OCI-LY1 (cell line): ENCODE results near the gene KIR2DL1.
"Not testable (repeated sequence)": the region's sequence is repeated elsewhere in the genome, so short reads cannot be mapped to it uniquely, and the experiment has no call there.

Experiments
- H2AFZ ChIP-seq: fragments of 200-600 bp; sonication (generic), shearing (Covaris generic); 2 replicates; pipeline ENCODE4 v1.6.0; 2014; ENCODE audit warnings: antibody characterized with exemption, mild to moderate bottlenecking, low read length
- H3F3A ChIP-seq: fragments of 200-600 bp; sonication (generic), shearing (Covaris generic); 2 replicates; pipeline ENCODE4 v1.6.0; 2014; ENCODE audit warnings: mild to moderate bottlenecking, antibody characterized with exemption, low read length, moderate library complexity; ENCODE audit not compliant: insufficient read depth
- H3K27ac ChIP-seq: fragments of 200-600 bp; sonication (generic); 2 replicates; pipeline ENCODE4 v1.5.1; 2014; ENCODE audit warnings: low read length, mixed run types, mild to moderate bottlenecking, low read depth; ENCODE audit not compliant: poor library complexity, severe bottlenecking
- H3K27me3 ChIP-seq: fragments of 200-600 bp; sonication (generic); 2 replicates; pipeline ENCODE4 v1.6.0; 2014; ENCODE audit warnings: antibody characterized with exemption, mild to moderate bottlenecking, low read length, moderate library complexity; ENCODE audit not compliant: insufficient read depth
- H3K36me3 ChIP-seq: fragments of 200-600 bp; sonication (generic); 2 replicates; pipeline ENCODE4 v1.6.1; 2014; ENCODE audit warnings: mild to moderate bottlenecking, antibody characterized with exemption, low read length, moderate library complexity, mixed read lengths; ENCODE audit not compliant: insufficient read depth
- H3K4me1 ChIP-seq: fragments of 200-600 bp; sonication (generic); 2 replicates; pipeline ENCODE4 v1.5.1; 2014; ENCODE audit warnings: mild to moderate bottlenecking, low read length, moderate library complexity; ENCODE audit not compliant: insufficient read depth, severe bottlenecking
- H3K4me2 ChIP-seq: fragments of 200-600 bp; sonication (generic), shearing (Covaris generic); 2 replicates; pipeline ENCODE4 v1.6.1; 2014; ENCODE audit warnings: low read length
- H3K4me3 ChIP-seq: fragments of 200-600 bp; sonication (generic); 2 replicates; pipeline ENCODE4 v1.5.1; 2014; ENCODE audit warnings: low read length, low read depth, mild to moderate bottlenecking, mixed read lengths; ENCODE audit not compliant: poor library complexity, severe bottlenecking
- H3K79me2 ChIP-seq: fragments of 200-600 bp; shearing (Covaris generic); 2 replicates; pipeline ENCODE4 v1.6.1; 2016; ENCODE audit warnings: mixed run types, low read length, mixed read lengths; ENCODE audit not compliant: insufficient read depth
- H3K9ac ChIP-seq: fragments of 200-600 bp; sonication (generic), shearing (Covaris generic); 2 replicates; pipeline ENCODE4 v1.6.1; 2014; ENCODE audit warnings: mild to moderate bottlenecking, low read length, mixed read lengths
- H3K9me2 ChIP-seq: fragments of 200-600 bp; sonication (generic), shearing (Covaris generic); 2 replicates; pipeline ENCODE4 v1.6.1; 2014; ENCODE audit warnings: low read depth, mild to moderate bottlenecking, low read length, mixed read lengths
- H3K9me3 ChIP-seq: fragments of 200-600 bp; shearing (Covaris generic); 2 replicates; pipeline ENCODE4 v1.6.1; 2014; ENCODE audit warnings: low read length, mixed read lengths
- H4K20me1 ChIP-seq: fragments of 200-600 bp; sonication (generic), shearing (Covaris generic); 2 replicates; pipeline ENCODE4 v1.6.0; 2016; ENCODE audit warnings: mild to moderate bottlenecking, low read length; ENCODE audit not compliant: insufficient read depth
- CTCF ChIP-seq: fragments of 200-600 bp; sonication (generic), shearing (Covaris generic); IDR thresholded peaks from 2 replicates; pipeline ENCODE4 v1.5.1; 2017; ENCODE audit warnings: mild to moderate bottlenecking, antibody characterized with exemption, low read length, moderate library complexity, mixed read lengths
- EZH2 ChIP-seq: fragments of 200-600 bp; sonication (generic), shearing (Covaris generic); IDR thresholded peaks from 2 replicates; pipeline ENCODE4 v1.8.0; 2017; ENCODE audit warnings: borderline replicate concordance, mixed run types, mild to moderate bottlenecking, antibody characterized with exemption, low read length, moderate library complexity, mixed read lengths

The KIR2DL1 gene

GRCh38 chr19:54804571-54804970 lies 35.0 kb downstream of the KIR2DL1 start:
- no peaks in the 10 kb centered on the region for H3K9me3 ChIP-seq
- H3K4me2 ChIP-seq, result no peak overlapping the region
- no peak overlapping the region for H3K27ac ChIP-seq
- no peak overlapping the region for H3K4me3 ChIP-seq
- no peak overlapping the region for H2AFZ ChIP-seq
- H3K4me1 ChIP-seq, result no peaks in the 10 kb centered on the region
- H3K79me2 ChIP-seq, result no peaks in the 10 kb centered on the region
- H4K20me1 ChIP-seq, result no peaks in the 10 kb centered on the region
- no peaks in the 10 kb centered on the region; the same call in 1 of the 2 replicates for H3K27me3 ChIP-seq
- TF ChIP-seq CTCF (no peak), EZH2 (no peak)
- H3K9ac ChIP-seq, result no peak overlapping the region
- no peaks in the 10 kb centered on the region for H3F3A ChIP-seq
- no peaks in the 10 kb centered on the region for H3K9me2 ChIP-seq
- no peaks in the 10 kb centered on the region for H3K36me3 ChIP-seq

GRCh38 chr19:54805665-54806515 lies 36.3 kb downstream of the KIR2DL1 start:
- no peaks in the 10 kb centered on the region for H3F3A ChIP-seq
- no peak overlapping the region for H2AFZ ChIP-seq
- no peaks in the 10 kb centered on the region for H3K36me3 ChIP-seq
- H3K9me2 ChIP-seq, result no peaks in the 10 kb centered on the region
- H3K79me2 ChIP-seq, result no peaks in the 10 kb centered on the region
- H3K27ac ChIP-seq, result no peak overlapping the region
- no peak overlapping the region for H3K4me2 ChIP-seq
- no peak overlapping the region for H3K4me3 ChIP-seq
- no peak for TF ChIP-seq EZH2
- no peak for TF ChIP-seq CTCF
- H3K27me3 ChIP-seq, result no peaks in the 10 kb centered on the region; the same call in 1 of the 2 replicates
- no peaks in the 10 kb centered on the region for H4K20me1 ChIP-seq
- no peaks in the 10 kb centered on the region for H3K9me3 ChIP-seq
- no peak overlapping the region for H3K9ac ChIP-seq
- no peaks in the 10 kb centered on the region for H3K4me1 ChIP-seq

- Histone ChIP-seq H3K9ac (no peak overlapping the region), H3K79me2 (no peaks in the 10 kb centered on the region), H3K4me2 (no peak overlapping the region), H3K27me3 (no peaks in the 10 kb centered on the region; the same call in 1 of the 2 replicates), H3K27ac (no peak overlapping the region), H3K4me1 (no peaks in the 10 kb centered on the region), H3F3A (no peaks in the 10 kb centered on the region), H2AFZ (no peak overlapping the region), H4K20me1 (no peaks in the 10 kb centered on the region), H3K4me3 (no peak overlapping the region), H3K36me3 (no peaks in the 10 kb centered on the region), H3K9me3 (no peaks in the 10 kb centered on the region), H3K9me2 (no peaks in the 10 kb centered on the region)
- no peak for TF ChIP-seq CTCF
- TF ChIP-seq EZH2, result no peak
Measured at GRCh38 chr19:54806516-54806838, 36.9 kb downstream of the KIR2DL1 start.

- H3K79me2 ChIP-seq, H3K4me2 ChIP-seq, H2AFZ ChIP-seq, H3K4me3 ChIP-seq, H4K20me1 ChIP-seq, H3K9ac ChIP-seq, H3F3A ChIP-seq, H3K27ac ChIP-seq, H3K36me3 ChIP-seq, H3K4me1 ChIP-seq, H3K9me2 ChIP-seq, H3K27me3 ChIP-seq, H3K9me3 ChIP-seq: not testable (repeated sequence)
Measured at GRCh38 chr19:54814571-54814970, 45.0 kb downstream of the KIR2DL1 start.

- not testable (repeated sequence) for H3K9me3 ChIP-seq, H2AFZ ChIP-seq, H3K27me3 ChIP-seq, H4K20me1 ChIP-seq, H3K79me2 ChIP-seq, H3K4me1 ChIP-seq, H3K36me3 ChIP-seq, H3K9me2 ChIP-seq, H3K4me3 ChIP-seq, H3K9ac ChIP-seq, H3F3A ChIP-seq, H3K27ac ChIP-seq, H3K4me2 ChIP-seq
Measured at GRCh38 chr19:54816251-54816650, 46.7 kb downstream of the KIR2DL1 start, which contains the start of gene KIR3DL1. KIR3DL1 (plus strand) TSS chr19:54816468.
